GM23248 (cell line): ENCODE results near the gene GALP. TPM values are rescaled to one million over a fixed set of nuclear protein-coding genes. Genes with fewer than 3 reads are reported as not detected.

Source experiments
- DNase-seq: peaks from one replicate; pipeline ENCODE4 v3.0.0-alpha.2; 2015
- H2AFZ ChIP-seq: fragments of 200-600 bp; sonication (generic); 2 replicates; pipeline ENCODE4 v1.6.1; 2016; ENCODE audit warnings: antibody characterized with exemption
- H3F3A ChIP-seq: fragments of 200-600 bp; sonication (generic); 2 replicates; pipeline ENCODE4 v1.6.1; 2016; ENCODE audit warnings: mild to moderate bottlenecking, antibody characterized with exemption, mixed run types; ENCODE audit not compliant: insufficient read depth
- H3K27ac ChIP-seq: fragments of 200-600 bp; sonication (generic); 2 replicates; pipeline ENCODE4 v1.5.1; 2016; ENCODE audit warnings: mild to moderate bottlenecking
- H3K27me3 ChIP-seq: fragments of 200-600 bp; sonication (generic); replicated peaks from 2 replicates; pipeline ENCODE4 v1.6.1; 2016; ENCODE audit warnings: mild to moderate bottlenecking; ENCODE audit not compliant: insufficient read depth
- H3K36me3 ChIP-seq: fragments of 200-600 bp; sonication (generic); 2 replicates; pipeline ENCODE4 v1.6.1; 2016; ENCODE audit warnings: low read depth, mild to moderate bottlenecking
- H3K4me1 ChIP-seq: fragments of 200-600 bp; sonication (generic); 2 replicates; pipeline ENCODE4 v1.6.1; 2016; ENCODE audit warnings: mild to moderate bottlenecking; ENCODE audit not compliant: insufficient read depth
- H3K4me2 ChIP-seq: fragments of 200-600 bp; sonication (generic); one replicate; pipeline ENCODE4 v1.6.1; 2016; ENCODE audit warnings: mild to moderate bottlenecking; ENCODE audit not compliant: unreplicated experiment
- H3K4me3 ChIP-seq: fragments of 200-600 bp; sonication (generic); 2 replicates; pipeline ENCODE4 v1.5.1; 2016; ENCODE audit warnings: mild to moderate bottlenecking
- H3K79me2 ChIP-seq: fragments of 200-600 bp; sonication (generic); 2 replicates; pipeline ENCODE4 v1.6.1; 2016; ENCODE audit warnings: mild to moderate bottlenecking; ENCODE audit not compliant: insufficient read depth
- H3K9ac ChIP-seq: fragments of 200-600 bp; sonication (generic); 2 replicates; pipeline ENCODE4 v1.6.1; 2016; ENCODE audit warnings: mild to moderate bottlenecking
- H3K9me2 ChIP-seq: fragments of 200-600 bp; sonication (generic); 2 replicates; pipeline ENCODE4 v1.6.1; 2016; ENCODE audit warnings: mixed run types, mild to moderate bottlenecking, moderate library complexity; ENCODE audit not compliant: insufficient read depth
- H3K9me3 ChIP-seq: fragments of 200-600 bp; sonication (generic); one replicate; pipeline ENCODE4 v1.6.1; 2017; ENCODE audit warnings: low read depth
- H4K20me1 ChIP-seq: fragments of 200-600 bp; sonication (generic); 2 replicates; pipeline ENCODE4 v1.6.0; 2016; ENCODE audit not compliant: insufficient read depth
- EZH2 ChIP-seq: fragments of 200-600 bp; sonication (generic); IDR thresholded peaks from 2 replicates; pipeline ENCODE4 v1.6.1; 2018; ENCODE audit warnings: antibody characterized with exemption, mild to moderate bottlenecking; ENCODE audit not compliant: insufficient read depth, poor library complexity, severe bottlenecking
- EZH2phosphoT487 ChIP-seq: fragments of 200-600 bp; sonication (generic); IDR thresholded peaks from 2 replicates; pipeline ENCODE4 v1.6.1; 2018; ENCODE audit warnings: antibody characterized with exemption, moderate library complexity, mild to moderate bottlenecking, low read depth; ENCODE audit not compliant: insufficient read depth
- WGBS, 2 experiments: methylation state at CpG; one replicate each; pipeline ENCODE4 v1.1.6; 2015 to 2017; ENCODE audit warnings: low lambda C conversion rate in 2 of 2, low coverage in 1 of 2; ENCODE audit errors: missing lambda C conversion rate in 2 of 2; 5-methylcytosine and 5-hydroxymethylcytosine counted together
- in situ Hi-C: fragments of 300-500 bp; cut with MboI; formaldehyde crosslinking; loops from 2 replicates; pipeline ENCODE4 v1.15.0; 2020
- polyA plus RNA-seq: library from polyadenylated mRNA; unstranded; fragments of >200 nt; fragmentation: Nextera tagmentation; extraction: Ambion mirVana; gene quantifications from 2 replicates; pipeline ENCODE4 v1.2.1, GENCODE V29; 2016
- total RNA-seq: library from RNA; depleted of rRNA; stranded (reverse); fragments of >200 nt; shearing (Covaris generic); gene quantifications from 2 replicates; pipeline ENCODE4 v1.2.3, GENCODE V29; 2014

The GALP gene
- total and polyA plus RNA-seq, 2 experiments from 2014 or later, result not detected

- Histone ChIP-seq H3K27ac (no peak overlapping the region), H3K4me1 (no peaks in the 10 kb centered on the region), H3K4me2 (no peak overlapping the region), H3K36me3 (no peaks in the 10 kb centered on the region), H3K4me3 (no peak overlapping the region), H4K20me1 (no peaks in the 10 kb centered on the region), H2AFZ (no peak overlapping the region), H3K79me2 (no peaks in the 10 kb centered on the region), H3K9me2 (no peaks in the 10 kb centered on the region), H3K9ac (no peak overlapping the region), H3K27me3 (peaks cover 4% of the 10 kb centered on the region; the same call in 1 of the 2 replicates), H3F3A (no peaks in the 10 kb centered on the region), H3K9me3 (no peaks in the 10 kb centered on the region)
- no peak for TF ChIP-seq EZH2phosphoT487
- no peak for TF ChIP-seq EZH2
- DNase-seq, result no peak
- in situ Hi-C loops, result no loop called here
- 30 to 32% methylated on average over 11 of the region's 11 CpGs for WGBS, 2 experiments
Measured at GRCh38 chr19:56177564-56178243, 1.9 kb downstream of the GALP start.

- Histone ChIP-seq H3K27me3 (peaks cover 4% of the 10 kb centered on the region; the same call in 1 of the 2 replicates), H2AFZ (no peak overlapping the region), H3K79me2 (no peaks in the 10 kb centered on the region), H3K36me3 (no peaks in the 10 kb centered on the region), H3K4me3 (no peak overlapping the region), H3K9ac (no peak overlapping the region), H3K9me3 (no peaks in the 10 kb centered on the region), H3K4me1 (no peaks in the 10 kb centered on the region), H3K4me2 (no peak overlapping the region), H3K9me2 (no peaks in the 10 kb centered on the region), H3K27ac (no peak overlapping the region), H4K20me1 (no peaks in the 10 kb centered on the region), H3F3A (no peaks in the 10 kb centered on the region)
- WGBS, 2 experiments, result 54 to 59% methylated on average over 17 of the region's 17 CpGs
- DNase-seq, result no peak
- in situ Hi-C loops, result no loop called here
- TF ChIP-seq EZH2phosphoT487, result no peak
- TF ChIP-seq EZH2, result no peak
Measured at GRCh38 chr19:56189785-56190184, 14.0 kb downstream of the GALP start.

- Histone ChIP-seq H4K20me1 (no peaks in the 10 kb centered on the region), H3K36me3 (no peaks in the 10 kb centered on the region), H3K4me1 (no peaks in the 10 kb centered on the region), H3K4me2 (no peak overlapping the region), H3K27me3 (0 out of 2 replicates have a peak, but pooled peaks cover 4% of the 10 kb centered on the region), H3F3A (no peaks in the 10 kb centered on the region), H3K9me3 (no peaks in the 10 kb centered on the region), H3K27ac (no peak overlapping the region), H3K79me2 (no peaks in the 10 kb centered on the region), H3K4me3 (no peak overlapping the region), H3K9me2 (no peaks in the 10 kb centered on the region), H3K9ac (no peak overlapping the region), H2AFZ (no peak overlapping the region)
- TF ChIP-seq EZH2, result no peak
- no peak for TF ChIP-seq EZH2phosphoT487
- DNase-seq, result no peak
- in situ Hi-C loops, result no loop called here
- 20 to 29% methylated on average over 7 of the region's 7 CpGs for WGBS, 2 experiments
Measured at GRCh38 chr19:56191115-56191514, 15.3 kb downstream of the GALP start.

GRCh38 chr19:56191711-56192110 is 15.9 kb downstream of the GALP start:
- no peaks in the 10 kb centered on the region for H3K4me1 ChIP-seq
- no peaks in the 10 kb centered on the region for H4K20me1 ChIP-seq
- no peak overlapping the region for H2AFZ ChIP-seq
- WGBS, 2 experiments, result 37 to 40% methylated on average over 10 of the region's 10 CpGs
- no peak for DNase-seq
- no peak for TF ChIP-seq EZH2
- no peak for TF ChIP-seq EZH2phosphoT487
- H3K9me2 ChIP-seq, result no peaks in the 10 kb centered on the region
- in situ Hi-C loops, result no loop called here
- H3K27me3 ChIP-seq, result 0 out of 2 replicates have a peak, but pooled peaks cover 4% of the 10 kb centered on the region
- H3K9me3 ChIP-seq, result no peaks in the 10 kb centered on the region
- no peaks in the 10 kb centered on the region for H3K79me2 ChIP-seq
- no peak overlapping the region for H3K9ac ChIP-seq
- H3K27ac ChIP-seq, result no peak overlapping the region
- no peak overlapping the region for H3K4me3 ChIP-seq
- H3K36me3 ChIP-seq, result no peaks in the 10 kb centered on the region
- H3F3A ChIP-seq, result no peaks in the 10 kb centered on the region
- no peak overlapping the region for H3K4me2 ChIP-seq
